MG63 (cell line): Measurements from ENCODE around the gene GLUD2. TPM values are rescaled to one million over a fixed set of nuclear protein-coding genes. Genes with fewer than 3 reads are reported as not detected.
"Not testable (repeated sequence)": the region's sequence is repeated elsewhere in the genome, so short reads cannot be mapped to it uniquely, and the experiment has no call there.

Experiments
- DNase-seq: peaks from one replicate; pipeline ENCODE4 v3.0.0-alpha.2; 2020
- H3K27me3 ChIP-seq: fragments of 250-450 bp; sonication (Bioruptor Pico); 2 replicates; pipeline ENCODE4 v1.5.1; 2020; ENCODE audit warnings: mild to moderate bottlenecking, moderate library complexity
- H3K36me3 ChIP-seq: fragments of 250-450 bp; sonication (Bioruptor Pico); 2 replicates; pipeline ENCODE4 v1.5.1; 2020; ENCODE audit warnings: mild to moderate bottlenecking, moderate library complexity
- H3K4me3 ChIP-seq: fragments of 250-450 bp; sonication (Bioruptor Pico); 2 replicates; pipeline ENCODE4 v1.5.1; 2020; ENCODE audit warnings: mild to moderate bottlenecking, moderate library complexity
- H3K9me3 ChIP-seq: fragments of 250-450 bp; sonication (Bioruptor Pico); 2 replicates; pipeline ENCODE4 v1.5.1; 2020; ENCODE audit warnings: mild to moderate bottlenecking, moderate library complexity
- total RNA-seq: library from RNA; depleted of rRNA; stranded (reverse); fragments of >200 nt; shearing (Covaris generic); gene quantifications from 2 replicates; pipeline ENCODE4 v1.2.3, GENCODE V29; 2014; ENCODE audit warnings: low replicate concordance; rRNA removed

The GLUD2 gene
- 1.5 and 3.0 TPM in 2 replicates for total RNA-seq

DNA sequence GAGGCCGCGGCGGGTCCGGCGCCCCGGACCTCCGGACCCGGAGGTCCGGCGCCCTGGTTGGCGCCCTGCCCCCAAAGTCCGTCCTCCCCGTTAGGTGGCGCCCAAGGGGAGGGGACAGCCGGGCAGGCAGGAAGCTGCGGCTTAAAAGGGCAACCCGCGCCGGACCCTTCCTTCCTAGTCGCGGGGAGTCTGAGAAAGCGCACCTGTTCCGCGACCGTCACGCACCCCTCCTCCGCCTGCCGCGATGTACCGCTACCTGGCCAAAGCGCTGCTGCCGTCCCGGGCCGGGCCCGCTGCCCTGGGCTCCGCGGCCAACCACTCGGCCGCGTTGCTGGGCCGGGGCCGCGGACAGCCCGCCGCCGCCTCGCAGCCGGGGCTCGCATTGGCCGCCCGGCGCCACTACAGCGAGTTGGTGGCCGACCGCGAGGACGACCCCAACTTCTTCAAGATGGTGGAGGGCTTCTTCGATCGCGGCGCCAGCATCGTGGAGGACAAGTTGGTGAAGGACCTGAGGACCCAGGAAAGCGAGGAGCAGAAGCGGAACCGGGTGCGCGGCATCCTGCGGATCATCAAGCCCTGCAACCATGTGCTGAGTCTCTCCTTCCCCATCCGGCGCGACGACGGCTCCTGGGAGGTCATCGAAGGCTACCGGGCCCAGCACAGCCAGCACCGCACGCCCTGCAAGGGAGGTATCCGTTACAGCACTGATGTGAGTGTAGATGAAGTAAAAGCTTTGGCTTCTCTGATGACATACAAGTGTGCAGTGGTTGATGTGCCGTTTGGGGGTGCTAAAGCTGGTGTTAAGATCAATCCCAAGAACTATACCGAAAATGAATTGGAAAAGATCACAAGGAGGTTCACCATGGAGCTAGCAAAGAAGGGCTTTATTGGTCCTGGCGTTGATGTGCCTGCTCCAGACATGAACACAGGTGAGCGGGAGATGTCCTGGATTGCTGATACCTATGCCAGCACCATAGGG is at the start of gene GLUD2:
Gene GLUD2, plus strand, starts transcription at position 170 of the 979 bp plus-strand sequence. Its CDS starts 75 bp downstream, at position 245.
- not testable (repeated sequence) for H3K36me3 ChIP-seq, H3K27me3 ChIP-seq, H3K9me3 ChIP-seq
- peak within 1 kb of the TSS; percentile 35 for H3K4me3 ChIP-seq
- DNase-seq, result peak; percentile 49

DNA sequence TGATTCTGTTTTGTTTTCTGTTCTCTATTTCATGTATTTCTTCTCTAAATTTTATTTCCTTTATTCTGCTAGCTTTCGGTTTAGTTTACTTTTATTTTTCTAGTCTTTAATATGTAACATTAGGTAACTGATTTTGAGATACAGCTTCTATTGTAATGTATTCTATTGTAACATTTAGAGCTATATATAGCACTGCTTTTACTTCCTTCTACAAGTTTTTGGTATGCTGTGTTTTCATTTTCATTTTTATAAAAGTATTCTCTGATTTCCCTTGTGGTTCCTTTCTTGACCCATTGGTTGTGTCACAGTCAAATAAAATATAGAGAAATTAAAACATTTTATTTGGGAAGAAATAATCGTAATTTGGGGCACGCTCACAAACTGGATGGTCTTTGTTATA is 48.0 kb upstream of the GLUD2 start:
- H3K36me3 ChIP-seq, result no peaks in the 10 kb centered on the region
- H3K27me3 ChIP-seq, result no peaks in the 10 kb centered on the region
- no peak overlapping the region for H3K4me3 ChIP-seq
- no peaks in the 10 kb centered on the region for H3K9me3 ChIP-seq
- no peak for DNase-seq

DNA sequence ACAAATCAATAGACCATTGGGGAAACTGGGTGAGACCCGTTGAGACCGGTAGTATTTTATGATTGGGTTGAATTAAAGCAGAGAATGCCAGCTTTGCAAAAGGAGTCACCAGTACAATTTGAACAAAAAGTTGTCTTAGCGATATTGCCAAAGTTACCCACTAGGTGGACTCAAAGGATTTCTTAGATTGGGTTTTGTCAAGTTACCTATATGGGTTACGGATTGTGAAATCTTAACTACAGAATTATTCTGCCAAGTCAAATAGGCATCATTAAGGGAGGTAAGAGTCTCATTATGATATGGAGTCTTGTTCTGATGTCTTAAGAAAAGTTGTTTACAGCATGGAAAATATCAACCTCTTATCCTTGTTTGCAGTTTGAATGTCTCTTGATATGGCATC is 46.8 kb upstream of the GLUD2 start:
- no peaks in the 10 kb centered on the region for H3K27me3 ChIP-seq
- H3K4me3 ChIP-seq, result no peak overlapping the region
- no peak for DNase-seq
- H3K36me3 ChIP-seq, result no peaks in the 10 kb centered on the region
- H3K9me3 ChIP-seq, result no peaks in the 10 kb centered on the region

DNA sequence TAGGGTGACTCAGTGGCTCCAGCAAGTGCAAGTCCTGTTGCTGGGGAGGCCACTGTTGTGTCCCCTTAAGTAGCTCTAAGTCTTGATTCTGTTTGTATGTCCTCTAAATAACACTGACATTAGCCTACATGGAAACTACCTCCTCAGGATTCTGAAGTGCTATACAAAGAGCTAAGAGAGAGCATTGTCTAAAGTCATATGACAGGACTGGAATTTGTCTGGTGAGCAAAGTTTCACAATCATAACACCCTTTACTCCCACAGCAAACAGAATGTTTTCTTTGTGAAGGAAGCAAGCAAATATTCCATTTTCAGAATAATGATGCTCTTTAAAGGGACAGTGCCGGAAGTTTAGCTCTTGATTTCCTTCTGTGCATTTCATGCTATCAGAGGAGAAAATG is 38.5 kb upstream of the GLUD2 start:
- Histone ChIP-seq H3K4me3 (no peak overlapping the region), H3K9me3 (no peaks in the 10 kb centered on the region), H3K36me3 (no peaks in the 10 kb centered on the region), H3K27me3 (no peaks in the 10 kb centered on the region)
- no peak for DNase-seq

DNA sequence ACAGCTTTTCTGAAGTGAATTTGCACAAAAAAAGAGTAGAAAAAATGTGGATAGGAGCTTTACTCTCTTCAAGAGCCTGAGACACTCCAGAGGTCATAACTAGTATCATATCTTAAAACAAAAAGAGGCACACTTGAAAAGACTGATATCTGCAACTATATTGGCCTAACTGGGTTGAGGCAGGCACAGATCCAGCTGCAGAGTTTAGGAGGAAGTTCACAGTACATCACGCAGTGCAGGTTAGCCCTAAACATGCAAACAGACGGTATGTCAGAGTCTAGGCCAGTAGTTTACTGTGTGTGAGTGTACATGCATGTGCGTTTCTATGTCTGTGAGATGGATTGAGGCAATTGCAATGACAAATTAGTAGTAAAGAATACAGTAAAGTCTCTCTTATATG is 37.6 kb upstream of the GLUD2 start:
- Histone ChIP-seq H3K9me3 (no peaks in the 10 kb centered on the region), H3K4me3 (no peak overlapping the region), H3K27me3 (no peaks in the 10 kb centered on the region), H3K36me3 (no peaks in the 10 kb centered on the region)
- DNase-seq, result no peak

DNA sequence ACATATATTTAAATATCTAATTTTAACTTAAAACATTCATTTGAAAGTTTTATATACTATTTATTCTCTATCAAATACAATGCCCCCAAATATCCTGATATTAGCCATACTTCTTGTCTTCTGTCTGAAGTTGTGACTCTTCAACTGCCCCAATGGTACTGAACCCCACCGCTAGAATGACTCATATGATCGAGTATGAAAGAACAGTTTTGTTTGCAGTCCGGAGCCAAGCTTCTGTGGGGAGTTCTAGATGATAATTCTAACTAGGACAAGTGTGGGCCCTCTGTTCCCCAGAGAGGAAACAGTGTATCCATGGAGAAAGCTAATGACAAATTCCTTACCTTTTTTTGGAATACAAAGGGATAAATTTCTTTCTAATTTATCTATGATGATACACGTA is 37.2 kb upstream of the GLUD2 start:
- DNase-seq, result no peak
- Histone ChIP-seq H3K36me3 (no peaks in the 10 kb centered on the region), H3K9me3 (no peaks in the 10 kb centered on the region)

DNA sequence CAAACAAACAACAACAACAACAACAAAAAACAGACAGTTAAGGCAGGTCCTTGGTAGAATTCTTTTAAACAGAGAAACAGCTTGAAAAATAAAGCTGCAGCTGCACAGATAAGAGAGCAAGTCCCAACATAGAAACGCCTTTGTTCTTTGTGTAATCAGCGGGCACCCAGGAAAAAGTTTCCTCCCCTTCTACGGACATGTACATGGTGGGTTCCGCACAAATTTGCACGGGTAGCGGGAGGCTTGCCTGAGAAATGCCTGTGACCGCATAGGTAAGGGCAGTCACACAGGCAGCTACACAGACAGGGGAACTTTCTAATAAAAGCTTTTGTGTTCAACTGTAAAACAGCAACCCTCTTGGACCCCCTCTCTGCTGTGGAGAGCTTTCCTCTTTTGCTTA is 36.2 kb upstream of the GLUD2 start:
- Histone ChIP-seq H3K36me3 (no peaks in the 10 kb centered on the region), H3K9me3 (no peaks in the 10 kb centered on the region), H3K27me3 (no peaks in the 10 kb centered on the region), H3K4me3 (no peak overlapping the region)
- no peak for DNase-seq

More for the DNA sequence above, 37.2 kb upstream of the GLUD2 start:
- no peak overlapping the region for H3K4me3 ChIP-seq
- H3K27me3 ChIP-seq, result no peaks in the 10 kb centered on the region

DNA sequence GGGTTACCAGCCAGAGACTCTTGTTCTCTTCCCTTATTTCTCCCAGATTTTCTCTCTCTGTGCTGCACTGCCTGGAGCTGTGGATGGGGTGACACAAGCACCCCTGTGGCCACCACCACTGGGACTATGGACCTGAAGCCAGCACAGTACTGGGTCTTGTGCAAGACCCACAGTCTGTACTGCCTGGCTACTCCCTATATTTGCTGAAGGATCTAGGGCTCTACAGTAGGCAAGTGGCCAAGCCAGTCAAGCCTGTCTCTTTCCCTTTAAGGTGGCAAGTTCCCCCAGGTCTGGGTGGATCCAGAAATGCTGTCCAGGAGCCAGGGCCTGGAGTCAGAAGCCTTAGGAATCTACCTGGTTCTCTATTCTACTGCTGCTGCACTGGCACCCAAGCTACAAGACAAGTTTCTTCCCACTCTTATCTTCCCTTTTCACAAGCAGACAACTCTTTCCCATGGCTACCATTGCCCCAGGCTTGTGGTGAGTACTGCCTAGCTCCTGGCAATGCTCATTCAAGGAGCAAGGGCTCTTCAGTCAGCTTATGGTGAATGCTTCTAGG is 33.4 kb upstream of the GLUD2 start:
- no peaks in the 10 kb centered on the region for H3K27me3 ChIP-seq
- no peak for DNase-seq
- no peaks in the 10 kb centered on the region for H3K36me3 ChIP-seq
- H3K4me3 ChIP-seq, result no peak overlapping the region
- H3K9me3 ChIP-seq, result no peaks in the 10 kb centered on the region

DNA sequence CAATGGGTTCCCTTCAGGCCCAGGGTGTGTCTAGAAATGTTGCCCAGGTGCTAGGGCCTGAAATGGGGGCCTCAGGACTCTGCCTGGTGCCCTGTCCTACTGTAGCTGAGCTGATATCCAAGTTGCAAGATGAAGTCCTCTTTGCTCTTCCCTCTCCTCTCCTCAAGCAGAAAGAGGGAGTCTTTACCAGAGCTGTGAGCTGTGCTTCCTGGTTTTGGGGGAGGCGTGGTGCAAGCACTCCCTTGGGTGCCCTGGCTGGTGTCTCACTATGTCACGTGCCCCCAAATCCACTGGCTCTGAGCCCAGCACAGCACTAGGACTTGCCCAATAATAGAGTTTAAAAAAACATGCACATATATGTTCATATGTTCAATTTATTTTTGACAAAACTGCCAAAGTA is 32.6 kb upstream of the GLUD2 start:
- Histone ChIP-seq H3K4me3 (no peak overlapping the region), H3K36me3 (no peaks in the 10 kb centered on the region), H3K27me3 (no peaks in the 10 kb centered on the region), H3K9me3 (no peaks in the 10 kb centered on the region)
- no peak for DNase-seq

DNA sequence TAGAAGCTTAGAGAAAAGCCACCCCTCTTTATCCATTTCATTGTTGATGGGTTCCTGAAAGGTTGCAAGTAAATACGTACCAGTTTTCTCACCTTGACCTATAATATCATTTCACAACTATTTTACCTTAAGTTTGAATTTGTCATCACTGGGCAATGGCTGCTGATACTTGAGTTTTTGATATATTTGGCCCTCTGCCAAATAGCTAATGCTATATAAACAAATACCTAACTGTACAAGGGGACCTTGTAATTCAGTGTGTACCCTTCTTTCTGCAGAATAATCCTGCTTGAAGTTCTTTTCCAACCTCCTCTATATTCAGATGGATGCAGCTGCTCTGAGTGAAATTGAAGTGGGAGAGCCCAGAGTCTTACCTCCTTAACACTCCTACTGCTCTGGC is 19.0 kb upstream of the GLUD2 start:
- no peak for DNase-seq
- no peak overlapping the region for H3K4me3 ChIP-seq
- H3K36me3 ChIP-seq, result no peaks in the 10 kb centered on the region
- H3K27me3 ChIP-seq, result no peaks in the 10 kb centered on the region
- H3K9me3 ChIP-seq, result no peaks in the 10 kb centered on the region

DNA sequence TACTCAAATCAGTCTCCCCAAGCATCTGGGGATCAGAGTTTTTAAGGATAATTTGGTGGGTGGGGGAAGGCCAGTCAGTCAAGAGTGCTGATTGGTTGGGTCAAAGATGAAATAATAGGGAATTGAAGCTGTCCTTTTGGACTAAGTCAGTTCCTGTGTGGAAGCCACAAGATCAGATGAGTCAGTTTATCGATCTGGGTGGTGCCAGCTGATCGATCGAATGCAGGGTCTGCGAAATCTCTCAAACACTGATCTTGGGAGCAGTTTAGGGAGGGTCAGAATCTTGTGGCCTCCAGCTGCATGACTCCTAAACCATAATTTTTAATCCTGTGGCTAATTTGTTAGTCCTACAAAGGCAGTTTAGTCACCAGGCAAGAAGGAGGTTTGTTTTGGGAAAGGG is 17.3 kb upstream of the GLUD2 start:
- Histone ChIP-seq H3K9me3 (no peaks in the 10 kb centered on the region), H3K4me3 (no peak overlapping the region), H3K36me3 (no peaks in the 10 kb centered on the region), H3K27me3 (no peaks in the 10 kb centered on the region)
- DNase-seq, result no peak

DNA sequence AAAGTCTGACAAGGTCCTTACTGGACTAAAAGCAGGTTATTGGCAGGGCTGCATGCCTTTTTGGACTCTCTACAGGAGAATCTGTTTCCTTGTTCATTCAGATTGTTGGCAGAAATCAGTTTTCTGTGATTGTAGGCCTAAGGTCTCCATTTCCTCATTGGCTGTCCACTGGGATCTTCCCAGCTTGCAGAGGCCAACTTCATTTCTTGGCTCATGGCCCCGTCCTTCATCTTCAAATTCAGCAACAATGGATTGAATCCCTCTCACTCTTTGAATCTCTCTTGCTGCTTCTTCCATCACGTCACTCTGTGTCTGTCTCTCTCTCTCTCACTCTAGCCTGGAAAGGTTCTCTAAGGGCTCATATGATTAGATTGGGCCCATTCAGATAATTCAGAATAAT is 14.9 kb upstream of the GLUD2 start:
- Histone ChIP-seq H3K36me3 (no peaks in the 10 kb centered on the region), H3K4me3 (no peak overlapping the region), H3K27me3 (no peaks in the 10 kb centered on the region), H3K9me3 (no peaks in the 10 kb centered on the region)
- DNase-seq, result no peak

DNA sequence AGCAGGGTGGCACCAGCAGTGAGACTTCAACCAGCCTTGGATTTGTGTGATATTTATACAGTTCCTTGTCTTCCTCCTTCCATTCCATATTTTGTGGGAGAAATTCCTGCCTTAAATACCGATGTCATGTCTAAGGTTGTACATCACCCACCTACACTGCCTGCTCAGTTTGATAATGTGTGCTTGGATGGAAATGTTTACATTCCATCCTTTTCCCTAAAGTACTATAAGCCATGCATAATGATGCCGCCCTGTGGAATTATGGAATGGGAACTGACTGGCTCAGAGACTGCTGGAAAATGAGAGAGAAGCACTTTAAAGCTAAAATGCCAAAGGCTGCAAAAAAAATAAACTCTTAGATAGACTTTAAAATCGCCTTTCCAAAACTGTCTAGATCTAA is 11.3 kb upstream of the GLUD2 start:
- Histone ChIP-seq H3K36me3 (no peaks in the 10 kb centered on the region), H3K4me3 (no peak overlapping the region), H3K9me3 (no peaks in the 10 kb centered on the region), H3K27me3 (no peaks in the 10 kb centered on the region)
- DNase-seq, result no peak

DNA sequence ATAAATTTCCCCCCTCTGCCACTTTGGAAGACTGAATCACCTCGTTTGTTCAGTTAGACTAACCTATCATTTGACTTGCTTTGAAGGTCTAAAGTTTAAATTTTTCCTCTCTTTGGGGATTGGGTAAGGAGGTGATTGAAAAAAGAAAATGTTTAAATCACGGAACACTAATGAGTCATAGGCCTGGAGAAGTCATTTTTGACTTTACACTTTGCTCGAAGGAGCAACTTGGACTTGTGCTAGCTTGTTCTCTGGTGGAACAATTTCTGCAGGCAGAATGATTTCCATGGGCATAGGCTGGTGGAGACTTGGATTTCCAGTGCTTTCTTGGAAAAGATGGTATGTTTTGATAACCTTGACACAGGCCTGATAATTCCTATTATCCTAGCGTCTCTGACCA is 10.5 kb upstream of the GLUD2 start:
- Histone ChIP-seq H3K36me3 (no peaks in the 10 kb centered on the region), H3K27me3 (no peaks in the 10 kb centered on the region), H3K9me3 (no peaks in the 10 kb centered on the region), H3K4me3 (no peak overlapping the region)
- DNase-seq, result no peak

DNA sequence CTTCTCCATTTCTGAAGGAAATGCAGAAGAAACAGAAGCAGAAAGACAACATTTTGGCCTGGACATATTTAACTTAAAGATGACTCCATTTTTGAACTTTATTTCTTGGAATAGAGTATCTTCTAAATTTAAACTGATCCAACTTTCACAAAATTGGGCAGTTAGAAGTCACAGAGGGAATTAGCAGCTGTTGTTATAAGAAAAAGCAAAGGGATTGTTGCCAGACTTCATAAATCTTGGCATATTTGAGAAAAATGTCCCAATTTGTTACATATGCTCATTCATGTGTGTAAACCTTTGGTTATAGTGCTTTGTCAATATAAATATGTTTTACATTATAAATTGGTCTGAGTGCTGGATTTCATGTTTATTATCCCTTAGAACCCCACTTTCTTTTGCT is 3.4 kb downstream of the GLUD2 start:
- no peak overlapping the region for H3K4me3 ChIP-seq
- H3K36me3 ChIP-seq, result no peaks in the 10 kb centered on the region
- DNase-seq, result no peak
- H3K9me3 ChIP-seq, result no peaks in the 10 kb centered on the region
- no peaks in the 10 kb centered on the region for H3K27me3 ChIP-seq

DNA sequence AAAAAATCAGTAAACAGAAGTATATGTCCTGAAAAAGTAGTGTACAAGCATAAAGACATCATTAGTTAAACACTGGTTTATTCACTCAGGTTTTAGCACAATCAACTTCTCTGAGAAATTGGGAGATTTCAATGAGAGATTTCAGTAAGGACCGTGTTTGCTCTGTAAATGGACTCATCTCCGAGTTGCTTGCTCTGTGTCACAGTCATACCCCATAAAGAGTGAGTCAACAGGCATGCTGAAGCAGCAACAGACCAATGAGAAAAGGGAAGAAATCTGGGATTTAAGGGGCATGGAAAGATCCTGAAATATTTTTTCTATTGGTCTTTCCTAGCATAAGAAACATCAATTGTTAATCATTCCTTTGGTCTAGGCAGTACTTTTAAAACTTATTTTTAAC is 4.7 kb downstream of the GLUD2 start:
- no peaks in the 10 kb centered on the region for H3K9me3 ChIP-seq
- no peaks in the 10 kb centered on the region for H3K27me3 ChIP-seq
- no peak for DNase-seq
- no peaks in the 10 kb centered on the region for H3K36me3 ChIP-seq
- H3K4me3 ChIP-seq, result no peak overlapping the region

DNA sequence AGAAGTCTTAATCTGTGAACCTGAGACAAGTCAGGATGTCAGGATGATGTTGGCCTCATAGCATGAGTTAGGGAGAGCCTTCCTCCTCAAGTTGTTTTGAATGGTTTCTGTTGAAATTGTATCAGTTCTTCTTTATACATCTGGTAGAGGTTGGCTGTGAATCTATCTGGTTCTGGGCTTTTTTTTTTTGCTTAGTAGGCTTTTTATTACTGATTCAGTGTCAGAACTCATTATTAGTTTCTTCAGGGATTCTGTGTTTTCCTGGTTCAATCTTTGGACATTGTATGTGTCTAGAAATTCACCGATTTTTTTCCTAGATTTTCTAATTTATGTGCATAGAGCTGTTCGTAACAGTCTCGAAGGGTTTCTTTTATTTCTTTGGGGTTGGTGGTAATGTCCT is 14.9 kb downstream of the GLUD2 start:
- H3K27me3 ChIP-seq, result no peaks in the 10 kb centered on the region
- no peaks in the 10 kb centered on the region for H3K9me3 ChIP-seq
- no peak overlapping the region for H3K4me3 ChIP-seq
- H3K36me3 ChIP-seq, result no peaks in the 10 kb centered on the region
- DNase-seq, result no peak

DNA sequence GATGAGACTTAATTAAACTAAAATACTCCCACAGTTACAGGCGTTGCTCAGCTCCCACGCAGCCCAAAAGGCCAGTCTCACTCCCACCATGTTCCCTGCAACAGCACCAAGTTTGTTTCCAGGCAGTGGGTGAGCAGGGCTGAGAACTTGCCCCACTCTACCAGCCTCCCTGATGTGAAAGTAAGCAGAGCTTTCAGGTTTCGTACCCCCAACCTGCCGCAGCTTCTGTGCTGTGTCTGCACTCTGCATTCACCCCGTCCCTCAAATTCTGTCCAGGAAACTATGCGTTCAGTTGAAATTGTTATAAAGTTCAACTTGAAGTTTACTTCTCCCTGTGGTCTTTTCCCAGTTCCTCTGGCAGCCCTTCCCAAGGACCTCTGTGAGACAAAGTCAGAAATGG is 17.2 kb downstream of the GLUD2 start:
- DNase-seq, result no peak
- Histone ChIP-seq H3K9me3 (no peaks in the 10 kb centered on the region), H3K27me3 (no peaks in the 10 kb centered on the region), H3K4me3 (no peak overlapping the region), H3K36me3 (no peaks in the 10 kb centered on the region)
